Upper lobe of left lung (tissue), 4 donors: ENCODE results near the gene MAN1A1.

Experiments used
- POLR2A ChIP-seq, 4 donors: fragments of 450-650 bp; IDR thresholded peaks; one replicate each; pipeline ENCODE4 v1.5.1; 2016 to 2017; ENCODE audit warnings: antibody characterized with exemption in 4 of 4, mild to moderate bottlenecking in 2 of 4
- TF ChIP-seq, protein P1 (sequence below), 6 experiments: fragments of 450-650 bp in 4 of 6; fragments of 200-600 bp in 2 of 6; sonication (generic) in 2 of 6; IDR thresholded peaks; one replicate each; pipeline ENCODE4 v1.5.1; 2016 to 2019; ENCODE audit warnings: antibody characterized with exemption in 6 of 6

DNA sequence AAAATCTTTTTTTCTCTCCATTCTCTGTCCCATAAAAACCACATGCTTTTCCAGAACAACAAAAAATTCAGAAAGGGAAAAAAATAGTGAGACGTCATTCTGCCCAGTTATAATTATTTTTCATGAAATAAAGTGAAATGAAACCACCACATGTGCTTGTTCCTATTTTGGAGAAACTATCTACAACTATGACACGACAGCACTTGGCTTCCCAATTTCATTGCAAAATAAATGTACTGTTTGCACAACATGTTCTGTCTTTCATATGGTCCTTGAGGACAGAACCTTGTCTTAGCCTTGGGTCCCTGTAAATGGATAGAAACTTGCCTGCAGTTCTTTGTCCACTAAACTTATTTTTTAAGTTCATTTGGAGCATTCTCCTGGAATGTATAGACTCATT is 5.6 kb upstream of the MAN1A1 start:
- TF ChIP-seq, protein P1, sequence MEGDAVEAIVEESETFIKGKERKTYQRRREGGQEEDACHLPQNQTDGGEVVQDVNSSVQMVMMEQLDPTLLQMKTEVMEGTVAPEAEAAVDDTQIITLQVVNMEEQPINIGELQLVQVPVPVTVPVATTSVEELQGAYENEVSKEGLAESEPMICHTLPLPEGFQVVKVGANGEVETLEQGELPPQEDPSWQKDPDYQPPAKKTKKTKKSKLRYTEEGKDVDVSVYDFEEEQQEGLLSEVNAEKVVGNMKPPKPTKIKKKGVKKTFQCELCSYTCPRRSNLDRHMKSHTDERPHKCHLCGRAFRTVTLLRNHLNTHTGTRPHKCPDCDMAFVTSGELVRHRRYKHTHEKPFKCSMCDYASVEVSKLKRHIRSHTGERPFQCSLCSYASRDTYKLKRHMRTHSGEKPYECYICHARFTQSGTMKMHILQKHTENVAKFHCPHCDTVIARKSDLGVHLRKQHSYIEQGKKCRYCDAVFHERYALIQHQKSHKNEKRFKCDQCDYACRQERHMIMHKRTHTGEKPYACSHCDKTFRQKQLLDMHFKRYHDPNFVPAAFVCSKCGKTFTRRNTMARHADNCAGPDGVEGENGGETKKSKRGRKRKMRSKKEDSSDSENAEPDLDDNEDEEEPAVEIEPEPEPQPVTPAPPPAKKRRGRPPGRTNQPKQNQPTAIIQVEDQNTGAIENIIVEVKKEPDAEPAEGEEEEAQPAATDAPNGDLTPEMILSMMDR (IDR thresholded peaks at IDR 0.05), result no peak
- TF ChIP-seq POLR2A (IDR thresholded peaks at IDR 0.05), result no peak
